Measurements from ENCODE around the gene MRPL52. TPM values are rescaled to one million over a fixed set of nuclear protein-coding genes. Genes with fewer than 3 reads are reported as not detected.
A peak's percentile ranks its signal among the peaks of the same experiment; 100 is the strongest.

The MRPL52 gene
- total RNA-seq, 1 experiment from 2014 or later: 134 TPM

GRCh38 chr14:22847661-22848341 lies 18.1 kb downstream of the MRPL52 start:
- intact Hi-C loops (cut with micrococcal nuclease): no loop called here
- no peak overlapping the region for H3K9ac ChIP-seq (ENCODE audit: low read length)
- H3K9me2 ChIP-seq (ENCODE audit: insufficient read depth): no peaks in the 10 kb centered on the region
- no peaks in the 10 kb centered on the region for H3K36me3 ChIP-seq (ENCODE audit: control insufficient read depth in 1 of 2, insufficient read depth in 2 of 2, low read length in 2 of 2)
- POLR2A ChIA-PET: no interaction called here
- no peak overlapping the region for H3K4me3 ChIP-seq (replicated peaks in 1 of 2; ENCODE audit: low read depth in 1 of 2, low read length in 2 of 2)
- ATAC-seq (no peak), DNase-seq (ENCODE audit: low read depth, low spot score) (no peak)
- TF ChIP-seq FOSL1 (IDR thresholded peaks at IDR 0.05; ENCODE audit: low read depth): no peak
- TF ChIP-seq CTCF (IDR thresholded peaks at IDR 0.05 in 2 of 3, conservative IDR thresholded peaks at IDR 0.05 in 1 of 3; ENCODE audit: borderline replicate concordance in 1 of 3, insufficient read depth in 1 of 3, low read depth in 2 of 3, low read length in 2 of 3): 0 out of 6 replicates have a peak, but pooled peaks of 1 of the 3 experiments have one; percentile 10
- no peak for TF ChIP-seq POLR2A (IDR thresholded peaks at IDR 0.05; ENCODE audit: borderline replicate concordance, extremely low read depth, insufficient read depth, insufficient read length)
- TF ChIP-seq EZH2 (IDR thresholded peaks at IDR 0.05): no peak
- H3K4me1 ChIP-seq (ENCODE audit: control insufficient read depth in 1 of 2, insufficient read depth in 2 of 2, low read length in 2 of 2): peaks cover 1 to 3% of the 10 kb centered on the region in 2 experiments; a peak in 2 of 4 replicates
- H3K27me3 ChIP-seq (ENCODE audit: insufficient read depth, low read length): no peaks in the 10 kb centered on the region
- no TSS peak for BruUV-seq (replicated peaks)
- CTCF ChIA-PET: interaction anchor here (1.7 kb wide), 1 partner anchor 24 kb away, joined by 3 read pairs; no protein-coding TSS in a partner anchor
- H2AFZ ChIP-seq (ENCODE audit: low read depth, low read length, poor library complexity, severe bottlenecking): no peak overlapping the region
- H4K20me1 ChIP-seq (ENCODE audit: insufficient read depth): no peaks in the 10 kb centered on the region
- RAD21 ChIA-PET (ENCODE audit: low non-redundant PET in 1 of 2, low total read pairs in 2 of 2, uncharacterized antibody in 2 of 2, unreplicated experiment in 2 of 2): no interaction called here
- H3K9me3 ChIP-seq (ENCODE audit: control insufficient read depth in 1 of 2, insufficient read depth in 1 of 2, low read depth in 1 of 2, low read length in 2 of 2): no peaks in the 10 kb centered on the region
- no peak overlapping the region for H3K4me2 ChIP-seq (ENCODE audit: low read length)
- no peaks in the 10 kb centered on the region for H3K79me2 ChIP-seq (ENCODE audit: insufficient read depth, low read length)
- H3K27ac ChIP-seq (ENCODE audit: low read depth, low read length): no peak overlapping the region

- DNase-seq (ENCODE audit: low read depth, low spot score) (no peak), ATAC-seq (no peak)
- intact Hi-C loops (cut with micrococcal nuclease): no loop called here
- Histone ChIP-seq H3K9ac (ENCODE audit: low read length) (no peak overlapping the region), H3K4me2 (ENCODE audit: low read length) (no peak overlapping the region), H3K4me3 (replicated peaks in 1 of 2; ENCODE audit: low read depth in 1 of 2, low read length in 2 of 2) (no peak overlapping the region), H3K27me3 (ENCODE audit: insufficient read depth, low read length) (no peaks in the 10 kb centered on the region), H3K9me3 (ENCODE audit: control insufficient read depth in 1 of 2, insufficient read depth in 1 of 2, low read depth in 1 of 2, low read length in 2 of 2) (no peaks in the 10 kb centered on the region), H3K9me2 (ENCODE audit: insufficient read depth) (no peaks in the 10 kb centered on the region), H2AFZ (ENCODE audit: low read depth, low read length, poor library complexity, severe bottlenecking) (no peak overlapping the region), H3K36me3 (ENCODE audit: control insufficient read depth in 1 of 2, insufficient read depth in 2 of 2, low read length in 2 of 2) (no peaks in the 10 kb centered on the region), H4K20me1 (ENCODE audit: insufficient read depth) (no peaks in the 10 kb centered on the region), H3K27ac (ENCODE audit: low read depth, low read length) (no peak overlapping the region), H3K79me2 (ENCODE audit: insufficient read depth, low read length) (no peaks in the 10 kb centered on the region), H3K4me1 (ENCODE audit: control insufficient read depth in 1 of 2, insufficient read depth in 2 of 2, low read length in 2 of 2) (peaks cover 3 to 10% of the 10 kb centered on the region in 2 experiments; a peak in 2 of 4 replicates)
- CTCF ChIA-PET: interaction anchor here (1.7 kb wide), 1 partner anchor 25 kb away, joined by 3 read pairs; no protein-coding TSS in a partner anchor
- no peak for TF ChIP-seq POLR2AphosphoS5 (IDR thresholded peaks at IDR 0.05; ENCODE audit: low read depth, low read length)
- no peak for TF ChIP-seq ZNF274 (IDR thresholded peaks at IDR 0.05; ENCODE audit: low read depth, low read length)
- no peak for TF ChIP-seq ZFX (IDR thresholded peaks at IDR 0.05)
- TF ChIP-seq FOSL1 (IDR thresholded peaks at IDR 0.05; ENCODE audit: low read depth): no peak
- TF ChIP-seq ZBTB33 (IDR thresholded peaks at IDR 0.05; ENCODE audit: extremely low read depth, insufficient replicate concordance, low read length): no peak
- no peak for TF ChIP-seq TCF7L2 (IDR thresholded peaks at IDR 0.05; ENCODE audit: borderline replicate concordance, extremely low read depth, insufficient read depth, insufficient read length)
- no TSS peak for BruUV-seq (replicated peaks)
- RAD21 ChIA-PET (ENCODE audit: low non-redundant PET in 1 of 2, low total read pairs in 2 of 2, uncharacterized antibody in 2 of 2, unreplicated experiment in 2 of 2): no interaction called here
- POLR2A ChIA-PET: no interaction called here
Observed at GRCh38 chr14:22848351-22849164, 18.9 kb downstream of the MRPL52 start.
